ENCODE data around the gene CXXC1.

GRCh38 chr18:50307738-50308470 is 20.4 kb upstream of the CXXC1 start:
- no peak for TF ChIP-seq CTCF (IDR thresholded peaks at IDR 0.05; ENCODE audit: low read depth, low read length, missing input control)
- peak in 1 of 2 donors; percentile 59 for TF ChIP-seq GABPA (IDR thresholded peaks at IDR 0.05 in 1 of 2, conservative IDR thresholded peaks at IDR 0.05 in 1 of 2)
- peak; percentile 89 for TF ChIP-seq YY1 (IDR thresholded peaks at IDR 0.05)
- peak; percentile 96 for TF ChIP-seq MAX (IDR thresholded peaks at IDR 0.05)
- TF ChIP-seq SP1 (IDR thresholded peaks at IDR 0.05) = peak; percentile 89
- peak; percentile 90 for TF ChIP-seq RXRA (IDR thresholded peaks at IDR 0.05)
- TF ChIP-seq TAF1 (conservative IDR thresholded peaks at IDR 0.05) = no peak
- TF ChIP-seq EGR1 (IDR thresholded peaks at IDR 0.05; ENCODE audit: low read depth in 2 of 2) = peak in 1 of 2 donors; percentile 46
